Measurements from ENCODE around the gene CACNB2. TPM values are rescaled to one million over a fixed set of nuclear protein-coding genes. Genes with fewer than 3 reads are reported as not detected.

Gene CACNB2
- total RNA-seq, 1 donor from 2014 or later = 0.43 TPM

GRCh38 chr10:18551473-18551872, 411.2 kb downstream of the CACNB2 start:
- Mint-ChIP-seq H3K27me3 (ENCODE audit: unreplicated experiment) (no peaks in the 10 kb centered on the region), H3K27ac (ENCODE audit: unreplicated experiment) (no peak overlapping the region), H3K9me3 (ENCODE audit: unreplicated experiment) (no peaks in the 10 kb centered on the region), H3K36me3 (ENCODE audit: unreplicated experiment) (peaks cover 4% of the 10 kb centered on the region), H3K4me1 (ENCODE audit: unreplicated experiment) (no peaks in the 10 kb centered on the region), H3K4me3 (ENCODE audit: unreplicated experiment) (no peak overlapping the region)
- TF ChIP-seq, protein P1, sequence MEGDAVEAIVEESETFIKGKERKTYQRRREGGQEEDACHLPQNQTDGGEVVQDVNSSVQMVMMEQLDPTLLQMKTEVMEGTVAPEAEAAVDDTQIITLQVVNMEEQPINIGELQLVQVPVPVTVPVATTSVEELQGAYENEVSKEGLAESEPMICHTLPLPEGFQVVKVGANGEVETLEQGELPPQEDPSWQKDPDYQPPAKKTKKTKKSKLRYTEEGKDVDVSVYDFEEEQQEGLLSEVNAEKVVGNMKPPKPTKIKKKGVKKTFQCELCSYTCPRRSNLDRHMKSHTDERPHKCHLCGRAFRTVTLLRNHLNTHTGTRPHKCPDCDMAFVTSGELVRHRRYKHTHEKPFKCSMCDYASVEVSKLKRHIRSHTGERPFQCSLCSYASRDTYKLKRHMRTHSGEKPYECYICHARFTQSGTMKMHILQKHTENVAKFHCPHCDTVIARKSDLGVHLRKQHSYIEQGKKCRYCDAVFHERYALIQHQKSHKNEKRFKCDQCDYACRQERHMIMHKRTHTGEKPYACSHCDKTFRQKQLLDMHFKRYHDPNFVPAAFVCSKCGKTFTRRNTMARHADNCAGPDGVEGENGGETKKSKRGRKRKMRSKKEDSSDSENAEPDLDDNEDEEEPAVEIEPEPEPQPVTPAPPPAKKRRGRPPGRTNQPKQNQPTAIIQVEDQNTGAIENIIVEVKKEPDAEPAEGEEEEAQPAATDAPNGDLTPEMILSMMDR (IDR thresholded peaks at IDR 0.05) = no peak
- DNase-seq (ENCODE audit: extremely low spot score, unreplicated experiment) = no peak

GRCh38 chr10:18554479-18554878, 414.3 kb downstream of the CACNB2 start:
- no peaks in the 10 kb centered on the region for H3K4me1 Mint-ChIP-seq (ENCODE audit: unreplicated experiment)
- no peaks in the 10 kb centered on the region for H3K27me3 Mint-ChIP-seq (ENCODE audit: unreplicated experiment)
- H3K27ac Mint-ChIP-seq (ENCODE audit: unreplicated experiment) = no peak overlapping the region
- no peak for DNase-seq (ENCODE audit: extremely low spot score, unreplicated experiment)
- peaks cover 4% of the 10 kb centered on the region for H3K36me3 Mint-ChIP-seq (ENCODE audit: unreplicated experiment)
- no peaks in the 10 kb centered on the region for H3K9me3 Mint-ChIP-seq (ENCODE audit: unreplicated experiment)
- TF ChIP-seq, protein P1 (IDR thresholded peaks at IDR 0.05) = no peak
- H3K4me3 Mint-ChIP-seq (ENCODE audit: unreplicated experiment) = no peak overlapping the region

GRCh38 chr10:18556522-18557147, 416.4 kb downstream of the CACNB2 start:
- Mint-ChIP-seq H3K36me3 (ENCODE audit: unreplicated experiment) (no peaks in the 10 kb centered on the region), H3K9me3 (ENCODE audit: unreplicated experiment) (no peaks in the 10 kb centered on the region), H3K27ac (ENCODE audit: unreplicated experiment) (no peak overlapping the region), H3K4me1 (ENCODE audit: unreplicated experiment) (no peaks in the 10 kb centered on the region), H3K27me3 (ENCODE audit: unreplicated experiment) (no peaks in the 10 kb centered on the region), H3K4me3 (ENCODE audit: unreplicated experiment) (no peak overlapping the region)
- DNase-seq (ENCODE audit: extremely low spot score, unreplicated experiment) = no peak
- TF ChIP-seq, protein P1 (IDR thresholded peaks at IDR 0.05) = no peak

DNA sequence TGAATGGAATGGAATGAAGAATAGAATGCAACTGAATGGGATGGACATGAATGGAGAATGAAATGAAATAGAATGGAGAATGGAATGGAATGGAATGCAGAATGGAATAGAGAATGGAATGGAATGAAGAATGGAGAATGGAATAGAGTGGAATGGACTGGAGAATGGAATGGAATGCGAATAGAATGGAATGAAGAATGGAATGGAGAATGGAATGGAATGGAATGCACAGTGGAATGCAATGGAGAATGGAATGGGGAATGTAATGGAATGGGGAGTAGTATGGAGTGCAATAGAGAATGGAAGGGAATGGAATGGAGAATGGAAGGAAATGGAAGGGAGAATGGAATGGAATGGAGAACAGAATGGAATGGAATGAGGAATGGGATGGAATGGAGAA, 417.7 kb downstream of the CACNB2 start:
- TF ChIP-seq, protein P1 (IDR thresholded peaks at IDR 0.05) = no peak
- H3K4me1 Mint-ChIP-seq (ENCODE audit: unreplicated experiment) = no peaks in the 10 kb centered on the region
- no peak overlapping the region for H3K4me3 Mint-ChIP-seq (ENCODE audit: unreplicated experiment)
- H3K27ac Mint-ChIP-seq (ENCODE audit: unreplicated experiment) = no peak overlapping the region
- no peak for DNase-seq (ENCODE audit: extremely low spot score, unreplicated experiment)
- no peaks in the 10 kb centered on the region for H3K9me3 Mint-ChIP-seq (ENCODE audit: unreplicated experiment)
- H3K27me3 Mint-ChIP-seq (ENCODE audit: unreplicated experiment) = no peaks in the 10 kb centered on the region
- H3K36me3 Mint-ChIP-seq (ENCODE audit: unreplicated experiment) = no peaks in the 10 kb centered on the region

- Mint-ChIP-seq H3K36me3 (ENCODE audit: unreplicated experiment) (no peaks in the 10 kb centered on the region), H3K27me3 (ENCODE audit: unreplicated experiment) (no peaks in the 10 kb centered on the region), H3K27ac (ENCODE audit: unreplicated experiment) (no peak overlapping the region), H3K4me3 (ENCODE audit: unreplicated experiment) (no peak overlapping the region), H3K9me3 (ENCODE audit: unreplicated experiment) (no peaks in the 10 kb centered on the region), H3K4me1 (ENCODE audit: unreplicated experiment) (no peaks in the 10 kb centered on the region)
- no peak for DNase-seq (ENCODE audit: extremely low spot score, unreplicated experiment)
- TF ChIP-seq, protein P1 (IDR thresholded peaks at IDR 0.05) = no peak
Measured at GRCh38 chr10:18561861-18562551, 421.8 kb downstream of the CACNB2 start.
